ENCODE results near the gene MAPK8IP3. TPM values are rescaled to one million over a fixed set of nuclear protein-coding genes. Genes with fewer than 3 reads are reported as not detected.

MAPK8IP3 gene
- total and polyA plus RNA-seq, 9 of the 15 experiments (the other 6 are each of a cell fraction or from before 2014, with no cell fraction given) = 0.17 to 58.7 (median 16.7) TPM

DNA sequence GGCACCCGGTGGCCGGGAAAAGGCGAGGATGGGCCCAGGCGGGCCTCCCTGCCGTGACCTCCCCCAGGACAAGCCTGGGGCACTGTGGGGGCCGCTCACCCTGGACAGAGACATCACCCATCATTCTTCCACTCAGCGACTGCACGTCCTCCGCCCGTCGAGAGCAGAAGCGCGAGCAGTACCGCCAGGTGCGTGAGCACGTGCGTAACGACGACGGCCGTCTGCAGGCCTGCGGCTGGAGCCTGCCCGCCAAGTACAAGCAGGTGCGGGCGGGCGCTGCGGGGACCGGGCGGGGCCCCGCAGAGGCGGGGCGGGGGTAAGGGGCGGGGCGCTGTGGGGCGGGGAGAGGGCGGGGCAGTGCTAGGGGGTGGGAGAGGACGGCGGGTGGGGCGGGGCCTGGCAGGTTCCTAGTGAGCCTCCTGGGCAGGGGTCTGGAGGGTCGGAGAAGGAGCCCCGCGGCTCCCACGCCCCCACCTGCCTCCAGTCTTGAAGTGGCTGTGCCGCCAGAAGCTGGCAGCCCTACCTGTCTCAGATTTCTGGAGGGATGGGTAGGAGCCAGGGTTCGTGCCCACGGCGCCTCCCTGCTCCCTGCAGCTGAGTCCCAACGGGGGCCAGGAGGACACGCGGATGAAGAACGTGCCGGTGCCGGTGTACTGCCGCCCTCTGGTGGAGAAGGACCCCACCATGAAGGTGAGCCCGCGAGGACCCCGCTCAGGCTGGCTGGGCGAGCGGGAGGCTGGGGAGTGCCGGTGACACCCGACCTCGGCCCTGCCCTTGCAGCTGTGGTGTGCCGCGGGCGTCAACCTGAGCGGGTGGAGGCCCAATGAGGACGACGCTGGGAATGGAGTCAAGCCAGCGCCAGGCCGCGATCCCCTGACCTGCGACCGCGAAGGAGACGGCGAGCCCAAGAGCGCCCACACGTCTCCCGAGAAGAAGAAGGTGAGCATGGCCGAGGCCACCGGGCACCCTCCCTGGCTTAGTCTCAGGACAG is 57.8 kb downstream of the MAPK8IP3 start (continued):
- TF ChIP-seq ZBTB9 (CRISPR knock-in tag; IDR thresholded peaks at IDR 0.05) = no peak
- no peak for TF ChIP-seq NRF1 (conservative IDR thresholded peaks at IDR 0.05 in 1 of 2, IDR thresholded peaks at IDR 0.05 in 1 of 2)
- TF ChIP-seq NUFIP1 (IDR thresholded peaks at IDR 0.05; ENCODE audit: partially characterized antibody) = no peak
- TF ChIP-seq HES1 (IDR thresholded peaks at IDR 0.05; ENCODE audit: low read depth) = no peak
- peak; percentile 63; the same call in 1 of the 2 replicates for TF ChIP-seq SP1 (CRISPR knock-in tag; IDR thresholded peaks at IDR 0.05)
- TF ChIP-seq ZNF12 (CRISPR knock-in tag; IDR thresholded peaks at IDR 0.05) = no peak
- TF ChIP-seq, protein P1, sequence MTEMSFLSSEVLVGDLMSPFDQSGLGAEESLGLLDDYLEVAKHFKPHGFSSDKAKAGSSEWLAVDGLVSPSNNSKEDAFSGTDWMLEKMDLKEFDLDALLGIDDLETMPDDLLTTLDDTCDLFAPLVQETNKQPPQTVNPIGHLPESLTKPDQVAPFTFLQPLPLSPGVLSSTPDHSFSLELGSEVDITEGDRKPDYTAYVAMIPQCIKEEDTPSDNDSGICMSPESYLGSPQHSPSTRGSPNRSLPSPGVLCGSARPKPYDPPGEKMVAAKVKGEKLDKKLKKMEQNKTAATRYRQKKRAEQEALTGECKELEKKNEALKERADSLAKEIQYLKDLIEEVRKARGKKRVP (CRISPR knock-in tag; IDR thresholded peaks at IDR 0.05) = no peak
- no peak for TF ChIP-seq PTTG1 (tag; IDR thresholded peaks at IDR 0.05; ENCODE audit: low read depth)
- TF ChIP-seq, protein P2, sequence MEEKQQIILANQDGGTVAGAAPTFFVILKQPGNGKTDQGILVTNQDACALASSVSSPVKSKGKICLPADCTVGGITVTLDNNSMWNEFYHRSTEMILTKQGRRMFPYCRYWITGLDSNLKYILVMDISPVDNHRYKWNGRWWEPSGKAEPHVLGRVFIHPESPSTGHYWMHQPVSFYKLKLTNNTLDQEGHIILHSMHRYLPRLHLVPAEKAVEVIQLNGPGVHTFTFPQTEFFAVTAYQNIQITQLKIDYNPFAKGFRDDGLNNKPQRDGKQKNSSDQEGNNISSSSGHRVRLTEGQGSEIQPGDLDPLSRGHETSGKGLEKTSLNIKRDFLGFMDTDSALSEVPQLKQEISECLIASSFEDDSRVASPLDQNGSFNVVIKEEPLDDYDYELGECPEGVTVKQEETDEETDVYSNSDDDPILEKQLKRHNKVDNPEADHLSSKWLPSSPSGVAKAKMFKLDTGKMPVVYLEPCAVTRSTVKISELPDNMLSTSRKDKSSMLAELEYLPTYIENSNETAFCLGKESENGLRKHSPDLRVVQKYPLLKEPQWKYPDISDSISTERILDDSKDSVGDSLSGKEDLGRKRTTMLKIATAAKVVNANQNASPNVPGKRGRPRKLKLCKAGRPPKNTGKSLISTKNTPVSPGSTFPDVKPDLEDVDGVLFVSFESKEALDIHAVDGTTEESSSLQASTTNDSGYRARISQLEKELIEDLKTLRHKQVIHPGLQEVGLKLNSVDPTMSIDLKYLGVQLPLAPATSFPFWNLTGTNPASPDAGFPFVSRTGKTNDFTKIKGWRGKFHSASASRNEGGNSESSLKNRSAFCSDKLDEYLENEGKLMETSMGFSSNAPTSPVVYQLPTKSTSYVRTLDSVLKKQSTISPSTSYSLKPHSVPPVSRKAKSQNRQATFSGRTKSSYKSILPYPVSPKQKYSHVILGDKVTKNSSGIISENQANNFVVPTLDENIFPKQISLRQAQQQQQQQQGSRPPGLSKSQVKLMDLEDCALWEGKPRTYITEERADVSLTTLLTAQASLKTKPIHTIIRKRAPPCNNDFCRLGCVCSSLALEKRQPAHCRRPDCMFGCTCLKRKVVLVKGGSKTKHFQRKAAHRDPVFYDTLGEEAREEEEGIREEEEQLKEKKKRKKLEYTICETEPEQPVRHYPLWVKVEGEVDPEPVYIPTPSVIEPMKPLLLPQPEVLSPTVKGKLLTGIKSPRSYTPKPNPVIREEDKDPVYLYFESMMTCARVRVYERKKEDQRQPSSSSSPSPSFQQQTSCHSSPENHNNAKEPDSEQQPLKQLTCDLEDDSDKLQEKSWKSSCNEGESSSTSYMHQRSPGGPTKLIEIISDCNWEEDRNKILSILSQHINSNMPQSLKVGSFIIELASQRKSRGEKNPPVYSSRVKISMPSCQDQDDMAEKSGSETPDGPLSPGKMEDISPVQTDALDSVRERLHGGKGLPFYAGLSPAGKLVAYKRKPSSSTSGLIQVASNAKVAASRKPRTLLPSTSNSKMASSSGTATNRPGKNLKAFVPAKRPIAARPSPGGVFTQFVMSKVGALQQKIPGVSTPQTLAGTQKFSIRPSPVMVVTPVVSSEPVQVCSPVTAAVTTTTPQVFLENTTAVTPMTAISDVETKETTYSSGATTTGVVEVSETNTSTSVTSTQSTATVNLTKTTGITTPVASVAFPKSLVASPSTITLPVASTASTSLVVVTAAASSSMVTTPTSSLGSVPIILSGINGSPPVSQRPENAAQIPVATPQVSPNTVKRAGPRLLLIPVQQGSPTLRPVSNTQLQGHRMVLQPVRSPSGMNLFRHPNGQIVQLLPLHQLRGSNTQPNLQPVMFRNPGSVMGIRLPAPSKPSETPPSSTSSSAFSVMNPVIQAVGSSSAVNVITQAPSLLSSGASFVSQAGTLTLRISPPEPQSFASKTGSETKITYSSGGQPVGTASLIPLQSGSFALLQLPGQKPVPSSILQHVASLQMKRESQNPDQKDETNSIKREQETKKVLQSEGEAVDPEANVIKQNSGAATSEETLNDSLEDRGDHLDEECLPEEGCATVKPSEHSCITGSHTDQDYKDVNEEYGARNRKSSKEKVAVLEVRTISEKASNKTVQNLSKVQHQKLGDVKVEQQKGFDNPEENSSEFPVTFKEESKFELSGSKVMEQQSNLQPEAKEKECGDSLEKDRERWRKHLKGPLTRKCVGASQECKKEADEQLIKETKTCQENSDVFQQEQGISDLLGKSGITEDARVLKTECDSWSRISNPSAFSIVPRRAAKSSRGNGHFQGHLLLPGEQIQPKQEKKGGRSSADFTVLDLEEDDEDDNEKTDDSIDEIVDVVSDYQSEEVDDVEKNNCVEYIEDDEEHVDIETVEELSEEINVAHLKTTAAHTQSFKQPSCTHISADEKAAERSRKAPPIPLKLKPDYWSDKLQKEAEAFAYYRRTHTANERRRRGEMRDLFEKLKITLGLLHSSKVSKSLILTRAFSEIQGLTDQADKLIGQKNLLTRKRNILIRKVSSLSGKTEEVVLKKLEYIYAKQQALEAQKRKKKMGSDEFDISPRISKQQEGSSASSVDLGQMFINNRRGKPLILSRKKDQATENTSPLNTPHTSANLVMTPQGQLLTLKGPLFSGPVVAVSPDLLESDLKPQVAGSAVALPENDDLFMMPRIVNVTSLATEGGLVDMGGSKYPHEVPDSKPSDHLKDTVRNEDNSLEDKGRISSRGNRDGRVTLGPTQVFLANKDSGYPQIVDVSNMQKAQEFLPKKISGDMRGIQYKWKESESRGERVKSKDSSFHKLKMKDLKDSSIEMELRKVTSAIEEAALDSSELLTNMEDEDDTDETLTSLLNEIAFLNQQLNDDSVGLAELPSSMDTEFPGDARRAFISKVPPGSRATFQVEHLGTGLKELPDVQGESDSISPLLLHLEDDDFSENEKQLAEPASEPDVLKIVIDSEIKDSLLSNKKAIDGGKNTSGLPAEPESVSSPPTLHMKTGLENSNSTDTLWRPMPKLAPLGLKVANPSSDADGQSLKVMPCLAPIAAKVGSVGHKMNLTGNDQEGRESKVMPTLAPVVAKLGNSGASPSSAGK (IDR thresholded peaks at IDR 0.05) = peak; percentile 92
- TF ChIP-seq STAG1 (CRISPR knock-in tag; IDR thresholded peaks at IDR 0.05; ENCODE audit: borderline replicate concordance) = peak; percentile 40; the same call in 1 of the 2 replicates
- no peak for TF ChIP-seq STAT5B (CRISPR knock-in tag; IDR thresholded peaks at IDR 0.05)
- no peak for TF ChIP-seq ESRRA (IDR thresholded peaks at IDR 0.05; ENCODE audit: borderline replicate concordance, low read depth)
